Type B pancreatic cell (in vitro differentiated cells): ENCODE data around the gene LDAH. TPM values are rescaled to one million over a fixed set of nuclear protein-coding genes. Genes with fewer than 3 reads are reported as not detected.

Experiments used
- DNase-seq: peaks from one replicate; pipeline ENCODE4 v3.0.0; 2021; ENCODE audit warnings: mixed read lengths; ENCODE audit not compliant: unreplicated experiment; ENCODE audit errors: extremely low spot score
- H3K27ac Mint-ChIP-seq: 2 replicates; pipeline ENCODE4 v1.8.0; 2021; ENCODE audit warnings: mild to moderate bottlenecking, mixed read lengths
- H3K27me3 Mint-ChIP-seq: 2 replicates; pipeline ENCODE4 v1.8.0; 2021; ENCODE audit warnings: mixed read lengths
- H3K36me3 Mint-ChIP-seq: 2 replicates; pipeline ENCODE4 v1.8.0; 2021; ENCODE audit warnings: mixed read lengths
- H3K4me1 Mint-ChIP-seq: one replicate; pipeline ENCODE4 v1.8.0; 2021; ENCODE audit warnings: mixed read lengths; ENCODE audit not compliant: unreplicated experiment
- H3K4me3 Mint-ChIP-seq: 2 replicates; pipeline ENCODE4 v1.8.0; 2021; ENCODE audit warnings: mild to moderate bottlenecking, mixed read lengths
- H3K9me3 Mint-ChIP-seq: 2 replicates; pipeline ENCODE4 v1.8.0; 2021; ENCODE audit warnings: mixed read lengths
- CTCF ChIP-seq: fragments of 200-600 bp; sonication (generic); conservative IDR thresholded peaks from 2 replicates; pipeline ENCODE4 v1.5.0; 2021; ENCODE audit warnings: antibody characterized with exemption, mild to moderate bottlenecking
- total RNA-seq: library from RNA; stranded (reverse); gene quantifications from 2 replicates; pipeline ENCODE4 v1.2.1, GENCODE V29; 2021; ENCODE audit warnings: low replicate concordance

The LDAH gene
- total RNA-seq, 1 donor from 2014 or later, result 30.1 TPM

DNA sequence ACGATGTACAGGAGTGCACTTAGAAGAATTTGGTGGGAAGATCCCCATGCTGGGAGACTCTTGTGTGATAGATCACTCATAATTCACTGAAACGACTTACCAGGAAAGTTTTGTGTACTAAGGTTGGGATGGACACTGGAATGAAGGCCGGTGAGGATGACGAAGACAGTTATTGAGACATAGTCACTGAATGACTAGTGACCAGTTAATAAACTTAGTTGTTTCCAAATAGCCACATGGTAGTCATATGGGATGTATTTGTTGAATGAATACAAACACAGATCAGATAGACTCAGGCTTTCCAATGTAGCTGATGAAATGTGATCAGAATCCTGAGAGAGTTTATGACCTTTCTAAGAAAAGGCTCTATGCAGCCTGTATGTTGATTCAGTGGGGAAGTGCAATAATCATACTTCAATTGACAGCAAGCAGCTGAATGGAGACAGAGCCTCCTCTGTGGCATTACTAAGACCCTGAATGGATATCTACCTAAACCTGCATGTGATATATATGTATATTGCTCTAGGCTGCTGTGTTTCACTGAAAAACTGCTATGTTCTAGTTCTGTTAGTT, 135.6 kb downstream of the LDAH start:
- DNase-seq, result no peak
- H3K36me3 Mint-ChIP-seq, result peaks cover 44% of the 10 kb centered on the region
- no peak overlapping the region for H3K27ac Mint-ChIP-seq
- H3K27me3 Mint-ChIP-seq, result no peaks in the 10 kb centered on the region
- no peak for TF ChIP-seq CTCF
- no peak overlapping the region for H3K4me3 Mint-ChIP-seq
- H3K4me1 Mint-ChIP-seq, result peaks cover 4% of the 10 kb centered on the region
- no peaks in the 10 kb centered on the region for H3K9me3 Mint-ChIP-seq

DNA sequence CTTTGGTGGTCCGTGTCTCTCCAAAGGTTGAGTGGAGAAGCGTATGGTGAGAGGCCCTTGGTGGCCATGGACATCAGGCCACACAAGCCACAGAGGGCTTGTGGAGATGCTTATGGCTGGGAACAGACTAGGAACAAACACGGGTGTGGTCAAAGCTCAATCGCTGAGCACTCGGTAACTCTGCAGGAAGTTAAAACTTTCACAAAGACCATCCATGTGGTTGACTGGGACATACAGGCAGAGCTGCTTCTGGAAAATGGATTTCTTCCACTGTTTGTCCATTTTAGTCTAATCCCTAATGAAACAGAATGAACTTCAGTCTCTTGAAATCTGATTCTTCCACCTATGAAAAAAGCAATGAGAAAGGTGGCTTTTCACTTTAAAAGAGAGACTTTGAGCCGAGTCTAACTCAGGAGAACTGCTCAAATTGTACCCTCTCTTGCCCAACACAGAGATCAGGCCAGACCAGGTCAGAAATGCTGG, 138.3 kb downstream of the LDAH start:
- Mint-ChIP-seq H3K4me1 (no peaks in the 10 kb centered on the region), H3K36me3 (peaks cover 47% of the 10 kb centered on the region), H3K9me3 (no peaks in the 10 kb centered on the region), H3K27me3 (no peaks in the 10 kb centered on the region), H3K27ac (no peak overlapping the region), H3K4me3 (no peak overlapping the region)
- no peak for TF ChIP-seq CTCF
- DNase-seq, result no peak

DNA sequence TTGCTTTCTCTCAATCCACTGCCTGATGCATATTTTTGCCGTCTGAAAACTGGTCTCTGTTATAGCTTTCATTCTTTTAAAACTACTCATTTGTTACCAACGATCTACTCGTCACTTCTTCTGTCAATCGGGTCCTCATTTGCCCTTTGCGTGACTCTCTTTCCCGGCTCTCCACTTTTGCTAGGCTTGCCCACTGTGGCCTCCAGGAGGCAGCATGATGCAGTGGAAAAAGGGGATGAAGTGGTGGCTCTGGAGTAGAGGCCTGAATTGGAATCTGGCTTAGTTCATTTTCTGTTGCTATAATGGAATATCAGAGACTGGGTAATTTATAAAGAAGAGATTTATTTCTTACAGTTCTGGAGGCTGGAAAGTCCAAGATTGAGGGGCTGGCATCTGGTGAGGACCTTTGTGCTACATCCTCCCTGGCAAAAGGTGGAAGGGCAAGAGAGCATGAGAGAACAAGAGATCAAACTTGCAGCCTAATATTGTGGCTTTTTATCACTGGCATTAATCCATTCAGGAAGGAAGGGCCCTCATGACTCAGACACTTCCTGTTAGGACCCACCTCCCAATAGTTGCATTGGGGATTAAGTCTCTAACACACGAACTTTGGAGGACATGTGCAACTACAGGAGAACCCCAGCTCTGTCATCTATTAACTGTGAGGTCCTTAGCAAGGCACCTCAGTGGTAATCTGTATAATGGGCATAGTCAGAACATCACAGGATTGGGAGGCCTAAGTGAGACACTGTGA, 140.6 kb downstream of the LDAH start:
- Mint-ChIP-seq H3K9me3 (no peaks in the 10 kb centered on the region), H3K36me3 (peaks cover 33% of the 10 kb centered on the region), H3K27me3 (no peaks in the 10 kb centered on the region), H3K4me1 (no peaks in the 10 kb centered on the region), H3K4me3 (no peak overlapping the region), H3K27ac (no peak overlapping the region)
- peak; percentile 64 for TF ChIP-seq CTCF
- DNase-seq, result no peak

DNA sequence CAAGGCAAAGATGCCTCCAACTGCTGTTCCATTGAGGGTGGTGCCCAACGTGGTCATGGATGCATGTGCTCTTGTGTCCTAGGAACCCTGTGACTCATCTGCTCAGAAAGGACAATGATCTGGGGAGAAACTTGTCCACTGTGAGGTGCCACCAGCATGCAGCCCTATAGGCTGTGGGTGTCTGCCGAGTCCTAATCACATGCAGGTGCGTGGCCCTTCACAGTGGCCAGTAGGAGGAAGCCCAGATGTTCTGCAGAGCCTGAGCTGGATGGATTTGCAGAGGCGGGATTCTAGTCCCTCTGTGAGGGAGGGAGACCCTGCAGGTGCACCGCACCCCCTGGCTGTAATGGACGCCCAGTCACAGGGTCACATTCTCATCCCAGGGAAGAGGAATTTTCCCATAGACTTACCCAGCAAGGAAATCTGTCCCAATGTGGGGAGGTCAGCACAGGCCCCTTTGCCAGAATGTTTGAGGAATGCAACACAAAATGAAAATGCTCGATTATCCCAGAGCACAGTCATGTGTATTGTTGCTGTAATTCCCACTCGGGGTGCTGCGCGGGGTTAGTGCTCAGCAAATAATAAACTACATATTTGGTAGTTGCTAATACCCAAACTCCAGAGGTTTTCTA, 142.0 kb downstream of the LDAH start:
- no peaks in the 10 kb centered on the region for H3K4me1 Mint-ChIP-seq
- DNase-seq, result no peak
- H3K9me3 Mint-ChIP-seq, result no peaks in the 10 kb centered on the region
- no peak for TF ChIP-seq CTCF
- H3K27ac Mint-ChIP-seq, result no peak overlapping the region
- H3K4me3 Mint-ChIP-seq, result no peak overlapping the region
- H3K27me3 Mint-ChIP-seq, result no peaks in the 10 kb centered on the region
- H3K36me3 Mint-ChIP-seq, result peaks cover 24% of the 10 kb centered on the region

DNA sequence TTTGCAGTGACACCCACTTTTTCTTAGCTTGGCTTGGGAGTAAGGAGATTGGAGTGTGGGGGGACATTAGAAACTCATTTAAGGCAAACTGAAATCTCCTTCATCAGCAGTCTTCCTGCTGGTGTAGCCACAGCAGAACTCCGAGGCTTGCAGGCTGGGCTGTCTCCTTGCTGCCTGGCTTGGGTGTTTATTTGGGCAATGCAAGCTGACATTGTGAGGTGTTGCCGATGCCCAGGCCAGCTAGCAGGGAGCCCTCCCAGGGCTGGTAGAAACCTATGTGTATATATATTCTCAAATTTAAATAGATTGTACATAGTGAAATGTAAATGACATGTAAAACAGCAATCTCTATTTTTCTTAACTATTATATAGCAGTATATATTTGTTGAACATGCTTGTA, 144.1 kb downstream of the LDAH start:
- no peak overlapping the region for H3K4me3 Mint-ChIP-seq
- peaks cover 16% of the 10 kb centered on the region for H3K36me3 Mint-ChIP-seq
- peaks cover 18% of the 10 kb centered on the region for H3K27me3 Mint-ChIP-seq
- peaks cover 6% of the 10 kb centered on the region for H3K4me1 Mint-ChIP-seq
- H3K9me3 Mint-ChIP-seq, result no peaks in the 10 kb centered on the region
- no peak for DNase-seq
- TF ChIP-seq CTCF, result no peak
- H3K27ac Mint-ChIP-seq, result no peak overlapping the region
